Activated CD4-positive, alpha-beta T cell treated with anti-CD3 and anti-CD28 coated beads for 36 hours (primary cell): ENCODE data around the gene DMKN. TPM values are rescaled to one million over a fixed set of nuclear protein-coding genes. Genes with fewer than 3 reads are reported as not detected.
"Not testable (repeated sequence)": the region's sequence is repeated elsewhere in the genome, so short reads cannot be mapped to it uniquely, and the experiment has no call there.

Experiments
- ATAC-seq: fragments of 200-7000 bp; cut with Tn5 transposase; one replicate; pipeline ENCODE4 v1.10.0; 2021; ENCODE audit warnings: mild to moderate bottlenecking, moderate library complexity
- CTCF ChIA-PET: fragments of 350-600 bp; sonication (Branson Sonifier 250); formaldehyde crosslinking; loops from one replicate; lab custom pipeline; 2021; ENCODE audit warnings: antibody characterized with exemption; lab: Charles Lee
- POLR2A ChIA-PET: fragments of 350-600 bp; sonication (Branson Sonifier 250); formaldehyde crosslinking; loops from one replicate; lab custom pipeline; 2021; ENCODE audit warnings: antibody characterized with exemption, inconsistent platforms; lab: Charles Lee
- DNase-seq: peaks from one replicate; pipeline ENCODE4 v3.0.0-alpha.2; 2020
- H3K27ac Mint-ChIP-seq: one replicate; pipeline ENCODE4 v1.8.0; 2021; ENCODE audit warnings: mixed read lengths
- H3K27me3 Mint-ChIP-seq: one replicate; pipeline ENCODE4 v1.8.0; 2021; ENCODE audit warnings: mixed read lengths
- H3K36me3 Mint-ChIP-seq: one replicate; pipeline ENCODE4 v1.8.0; 2021; ENCODE audit warnings: low read depth, mixed read lengths
- H3K4me1 Mint-ChIP-seq: one replicate; pipeline ENCODE4 v1.8.0; 2021; ENCODE audit warnings: mixed read lengths
- H3K4me3 Mint-ChIP-seq: one replicate; pipeline ENCODE4 v1.8.0; 2021; ENCODE audit warnings: mild to moderate bottlenecking, moderate library complexity, mixed read lengths
- H3K9me3 Mint-ChIP-seq: one replicate; pipeline ENCODE4 v1.8.0; 2021; ENCODE audit warnings: low read depth, mixed read lengths
- intact Hi-C, 2 experiments: fragments of 100-400 bp; cut with DNase I in 1 of 2; cut with micrococcal nuclease in 1 of 2; formaldehyde crosslinking; loops; one replicate each; pipeline versions ENCODE4 v1.14.2 to v1.15.1; 2022 to 2024; cut with DNase I, micrococcal nuclease
- total RNA-seq, 2 experiments: library from RNA; stranded (reverse); gene quantifications; one replicate each; pipeline ENCODE4 v1.2.3, GENCODE V29; 2021

The DMKN gene
- total RNA-seq, 2 experiments from 2014 or later = 1.1 to 1.3 TPM

DNA sequence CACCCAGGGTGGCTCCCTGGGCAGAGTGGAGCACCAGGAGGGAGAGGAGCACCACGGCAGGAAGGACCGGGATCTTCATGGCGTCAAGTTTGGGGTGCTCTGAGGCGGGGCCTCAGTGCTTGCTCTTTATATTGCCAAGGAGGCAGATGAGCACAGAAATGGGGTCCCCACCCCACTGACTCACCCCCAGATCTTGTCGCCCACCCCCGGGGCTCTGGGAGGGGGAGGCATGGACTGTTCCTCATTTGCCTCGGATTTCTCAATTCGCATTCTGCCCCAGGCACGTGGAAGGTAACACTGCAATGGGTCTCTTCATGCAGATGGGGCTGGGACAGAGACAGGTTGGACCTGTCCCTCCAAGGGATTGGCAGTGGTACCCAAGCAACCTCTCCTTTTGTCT is 23.1 kb downstream of the DMKN start, which contains the start of gene KRTDAP:
Gene KRTDAP (minus strand): TSS at position 101 of the 400 bp plus-strand sequence. CDS start 22 bp downstream, at position 79.
- Mint-ChIP-seq H3K4me3 (no peak within 1 kb of the TSS), H3K9me3 (no peaks in the 10 kb centered on the region), H3K27ac (no peak within 1 kb of the TSS), H3K36me3 (no peaks in the 10 kb centered on the region), H3K4me1 (peaks cover 5% of the 10 kb centered on the region), H3K27me3 (peaks cover 6% of the 10 kb centered on the region)
- CTCF ChIA-PET = interaction anchor here (1.1 to 2.1 kb wide), 2 partner anchors 137 kb away, joined by 3 to 11 read pairs; no protein-coding TSS in a partner anchor
- ATAC-seq (no peak), DNase-seq (no peak)
- POLR2A ChIA-PET = no interaction called here
- intact Hi-C loops = no loop called here

DNA sequence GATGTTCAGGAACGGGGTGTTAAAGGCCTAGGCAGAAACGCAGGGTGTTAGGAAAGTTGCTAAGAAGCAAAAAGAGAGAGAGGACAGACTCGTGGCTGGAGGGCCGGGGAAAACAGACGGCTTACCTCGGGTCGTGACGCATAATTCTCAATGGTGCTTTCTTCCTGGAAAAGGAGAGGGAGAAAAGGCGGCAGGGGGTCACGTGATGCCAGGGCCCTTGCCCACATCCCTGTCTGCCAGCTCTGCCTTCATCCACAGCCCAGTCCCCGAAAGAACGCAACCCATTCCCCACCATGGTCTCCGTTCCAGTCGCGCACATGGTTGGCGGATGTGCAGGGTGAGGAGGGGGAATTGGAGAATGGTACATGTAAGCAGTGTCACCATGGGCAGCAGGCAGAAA is 24.8 kb downstream of the DMKN start:
- H3K27me3 Mint-ChIP-seq = peaks cover 4% of the 10 kb centered on the region
- H3K27ac Mint-ChIP-seq = no peak overlapping the region
- ATAC-seq = no peak
- DNase-seq = no peak
- no peak overlapping the region for H3K4me3 Mint-ChIP-seq
- intact Hi-C loops = no loop called here
- ChIA-PET CTCF (interaction anchor here (0.6 to 0.8 kb wide), 2 partner anchors 63 to 352 kb away, joined by 3 to 4 read pairs; no protein-coding TSS in a partner anchor), POLR2A (no interaction called here)
- H3K36me3 Mint-ChIP-seq = no peaks in the 10 kb centered on the region
- H3K4me1 Mint-ChIP-seq = peaks cover 9% of the 10 kb centered on the region
- no peaks in the 10 kb centered on the region for H3K9me3 Mint-ChIP-seq

DNA sequence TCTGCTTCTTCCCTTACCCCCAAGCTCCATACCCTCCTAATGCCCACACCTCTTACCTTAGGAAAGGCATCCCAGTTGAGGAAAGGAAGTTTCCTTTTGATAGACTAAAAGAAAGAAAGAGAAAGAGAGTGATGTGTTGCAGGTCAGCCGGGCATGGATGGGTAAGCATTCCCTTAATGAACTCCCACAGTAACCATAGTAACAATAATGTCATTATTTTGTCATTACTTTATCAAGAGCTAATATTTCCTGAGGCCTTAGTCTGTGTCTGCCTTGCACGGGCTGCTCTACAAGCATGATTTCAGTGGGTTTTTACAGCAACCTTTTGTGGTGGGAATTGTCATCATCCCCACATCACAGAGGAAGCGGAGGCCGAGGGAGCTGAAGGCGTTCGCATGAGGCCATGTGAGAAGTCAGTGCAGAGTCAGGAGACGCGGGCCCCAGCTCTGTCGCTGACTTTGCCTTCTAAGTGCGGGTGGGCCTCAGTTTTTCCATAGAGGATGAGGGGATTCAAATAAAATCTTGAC is 25.7 kb downstream of the DMKN start:
- no peaks in the 10 kb centered on the region for H3K36me3 Mint-ChIP-seq
- CTCF ChIA-PET = interaction anchor here (1.0 to 2.2 kb wide), 4 partner anchors 10 to 309 kb away, joined by 3 to 11 read pairs (median 5); no protein-coding TSS in a partner anchor
- DNase-seq (no peak), ATAC-seq (no peak)
- no peaks in the 10 kb centered on the region for H3K9me3 Mint-ChIP-seq
- intact Hi-C loops = no loop called here
- H3K4me3 Mint-ChIP-seq = no peak overlapping the region
- POLR2A ChIA-PET = no interaction called here
- H3K4me1 Mint-ChIP-seq = peaks cover 9% of the 10 kb centered on the region
- H3K27me3 Mint-ChIP-seq = peaks cover 4% of the 10 kb centered on the region
- no peak overlapping the region for H3K27ac Mint-ChIP-seq

DNA sequence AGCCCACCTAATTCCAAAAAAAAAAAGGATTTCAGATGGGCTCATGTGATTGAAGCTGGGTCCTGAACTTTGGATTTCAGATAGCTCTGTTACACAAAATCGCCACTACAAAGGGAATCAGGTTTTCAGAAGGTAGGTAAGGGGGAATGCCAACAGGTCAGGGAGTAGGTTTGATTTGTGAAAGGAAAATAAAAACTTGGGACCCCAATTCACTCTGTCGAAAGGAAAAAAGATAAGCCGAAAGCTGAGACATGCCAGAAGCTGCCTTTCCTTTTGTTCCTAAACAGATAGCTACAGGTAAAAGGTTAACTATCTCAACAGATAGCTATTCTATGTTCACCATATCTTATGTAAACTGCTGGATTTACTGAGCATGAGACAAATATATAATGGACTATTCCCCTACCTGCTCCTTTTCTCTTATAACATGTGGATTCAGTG is 27.2 kb downstream of the DMKN start:
- intact Hi-C loops = no loop called here
- H3K27me3 Mint-ChIP-seq = peaks cover 2% of the 10 kb centered on the region
- H3K27ac Mint-ChIP-seq = no peak overlapping the region
- POLR2A ChIA-PET = interaction anchor here (0.6 to 0.7 kb wide), 2 partner anchors 56 to 260 kb away, joined by 3 read pairs; no protein-coding TSS in a partner anchor
- peaks cover 9% of the 10 kb centered on the region for H3K4me1 Mint-ChIP-seq
- no peak for ATAC-seq
- no peak for DNase-seq
- CTCF ChIA-PET = interaction anchor here (0.7 to 2.2 kb wide), 8 partner anchors 9 to 134 kb away, joined by 3 to 11 read pairs (median 5); partner anchors contain the start of gene FFAR3
- no peak overlapping the region for H3K4me3 Mint-ChIP-seq
- H3K9me3 Mint-ChIP-seq = no peaks in the 10 kb centered on the region
- no peaks in the 10 kb centered on the region for H3K36me3 Mint-ChIP-seq

DNA sequence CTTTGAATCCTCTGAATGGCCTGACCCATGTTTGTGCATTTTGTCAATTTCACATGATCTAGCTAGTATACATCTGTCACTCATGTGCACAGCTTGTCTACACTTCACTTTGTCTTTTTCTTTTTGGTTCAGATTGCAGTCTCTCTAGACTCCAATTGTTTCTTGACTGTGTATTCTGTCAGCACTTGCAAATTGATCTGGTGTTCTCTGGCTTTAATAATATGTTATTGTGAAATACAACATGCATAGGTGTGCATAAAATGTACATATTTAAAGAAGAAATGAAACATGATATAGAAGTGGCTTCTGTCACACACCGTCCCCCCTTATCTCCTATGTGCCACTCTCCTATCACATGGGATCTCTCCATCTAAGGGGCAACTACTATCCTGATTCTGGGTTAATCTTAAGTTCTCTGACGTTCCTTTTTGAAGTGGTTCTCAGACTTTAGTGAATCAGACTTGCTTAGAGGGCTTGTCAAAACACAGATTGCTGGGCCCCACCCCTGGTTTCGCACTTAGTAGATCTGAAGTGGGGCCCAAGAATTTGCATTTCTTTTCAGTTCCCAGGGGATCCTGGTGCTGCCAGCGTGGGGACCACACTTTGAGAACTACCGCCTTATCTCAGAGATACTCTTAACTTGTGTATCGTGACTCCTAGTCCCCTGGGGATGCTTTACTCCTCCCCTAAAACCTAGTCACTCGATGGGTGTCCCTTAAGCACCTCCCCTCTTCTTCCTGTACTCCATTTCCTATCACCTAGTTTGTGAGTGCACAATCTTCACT is 29.0 kb downstream of the DMKN start:
- no peaks in the 10 kb centered on the region for H3K36me3 Mint-ChIP-seq
- H3K27me3 Mint-ChIP-seq = no peaks in the 10 kb centered on the region
- intact Hi-C loops = no loop called here
- H3K9me3 Mint-ChIP-seq = no peaks in the 10 kb centered on the region
- POLR2A ChIA-PET = no interaction called here
- no peak overlapping the region for H3K27ac Mint-ChIP-seq
- CTCF ChIA-PET = interaction anchor here (0.6 to 1.1 kb wide), 3 partner anchors 10 to 126 kb away, joined by 3 read pairs; partner anchors contain the start of gene FFAR3
- peaks cover 9% of the 10 kb centered on the region for H3K4me1 Mint-ChIP-seq
- peak; percentile 84 for ATAC-seq
- no peak overlapping the region for H3K4me3 Mint-ChIP-seq
- peak; percentile 53 for DNase-seq

DNA sequence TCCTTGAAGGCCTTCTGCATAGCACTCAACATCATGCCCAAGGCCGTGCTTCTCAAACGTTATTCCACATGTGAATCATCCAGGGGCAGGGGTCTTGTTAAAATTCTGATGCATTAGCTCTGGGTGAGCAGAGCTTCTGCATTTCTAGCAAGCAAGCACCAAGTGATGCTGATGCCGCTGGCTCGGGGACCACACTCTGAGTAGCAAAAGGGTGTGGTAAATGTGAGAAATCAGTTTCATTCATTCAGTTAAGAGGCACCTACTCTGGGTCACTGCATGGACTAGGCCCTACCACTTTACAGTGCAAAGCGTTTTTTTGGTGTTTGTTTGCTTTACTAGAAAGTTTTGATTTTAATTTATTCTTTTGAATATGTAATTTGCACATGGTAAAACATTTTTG is 30.4 kb downstream of the DMKN start:
- no peaks in the 10 kb centered on the region for H3K9me3 Mint-ChIP-seq
- H3K27ac Mint-ChIP-seq = no peak overlapping the region
- POLR2A ChIA-PET = no interaction called here
- DNase-seq = no peak
- no peaks in the 10 kb centered on the region for H3K27me3 Mint-ChIP-seq
- no peaks in the 10 kb centered on the region for H3K36me3 Mint-ChIP-seq
- intact Hi-C loops = no loop called here
- ATAC-seq = no peak
- CTCF ChIA-PET = no interaction called here
- H3K4me1 Mint-ChIP-seq = peaks cover 9% of the 10 kb centered on the region
- H3K4me3 Mint-ChIP-seq = no peak overlapping the region

DNA sequence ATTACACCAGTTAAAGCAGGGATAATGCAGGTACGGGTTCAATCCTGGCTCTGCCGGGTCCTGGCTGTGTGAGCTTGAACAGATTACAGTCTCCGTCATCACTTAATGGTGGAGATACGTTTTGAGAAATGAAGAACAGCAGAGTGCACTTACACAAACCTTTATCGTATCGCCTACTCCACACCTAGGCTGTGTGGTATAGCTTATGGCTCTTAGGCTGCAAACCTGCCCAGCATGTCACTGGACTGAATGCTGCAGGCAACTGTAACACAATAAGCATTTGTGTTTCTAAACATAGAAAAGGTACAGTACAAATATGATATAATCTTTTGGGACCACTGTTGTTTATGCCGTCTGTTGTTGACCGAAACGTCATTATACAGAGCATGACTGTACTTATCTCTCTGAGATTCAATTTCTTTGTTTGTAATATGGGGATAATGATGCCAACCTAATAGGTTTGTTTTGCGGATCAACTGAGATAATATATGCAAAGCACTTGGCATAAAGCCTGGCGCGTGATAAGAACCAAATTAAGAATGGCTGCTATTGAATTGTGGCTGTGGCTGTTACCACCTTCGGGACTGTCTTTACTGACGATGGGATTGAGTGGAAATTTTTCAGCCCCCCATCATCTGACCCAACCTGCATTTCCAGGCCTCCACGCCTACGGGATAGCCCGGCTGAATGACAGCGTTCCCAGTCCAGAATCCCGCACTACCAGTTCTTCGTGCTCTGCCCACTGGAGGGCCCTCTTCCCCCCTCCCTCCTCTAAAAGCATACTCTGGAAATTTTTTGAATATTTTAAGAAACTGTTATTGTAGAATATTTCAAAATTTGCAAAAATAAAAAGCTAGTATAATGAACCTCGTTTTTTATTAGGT is 34.4 kb downstream of the DMKN start:
- Mint-ChIP-seq H3K27ac (no peak overlapping the region), H3K4me1 (no peaks in the 10 kb centered on the region), H3K36me3 (no peaks in the 10 kb centered on the region), H3K27me3 (peaks cover 2% of the 10 kb centered on the region), H3K9me3 (no peaks in the 10 kb centered on the region), H3K4me3 (no peak overlapping the region)
- ChIA-PET POLR2A (no interaction called here), CTCF (interaction anchor here (1.4 to 1.8 kb wide), 4 partner anchors 16 to 126 kb away, joined by 3 to 7 read pairs (median 4); no protein-coding TSS in a partner anchor)
- intact Hi-C loops = no loop called here
- DNase-seq (no peak), ATAC-seq (no peak)

DNA sequence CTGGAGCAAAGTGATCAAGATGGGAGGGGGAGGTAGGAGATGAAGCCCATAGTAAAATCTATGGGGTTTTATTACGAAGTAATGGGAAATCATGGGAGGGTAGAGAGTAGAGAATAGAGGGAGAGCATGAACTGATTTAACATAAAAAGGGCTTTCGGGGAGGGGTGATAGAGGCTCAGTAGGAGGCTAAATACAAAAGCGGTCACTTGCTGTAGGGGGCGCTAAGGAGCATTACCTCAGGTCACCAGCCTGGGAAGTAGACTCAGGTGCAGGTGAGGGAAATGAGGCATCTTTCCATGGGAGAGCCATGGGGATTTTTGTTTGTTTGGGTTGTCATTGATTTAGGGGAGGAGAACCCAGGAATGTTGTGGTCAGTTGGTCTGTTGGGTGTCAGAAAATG is 37.3 kb downstream of the DMKN start:
- POLR2A ChIA-PET = no interaction called here
- H3K4me3 Mint-ChIP-seq = no peak overlapping the region
- peak; percentile 56 for DNase-seq
- no peaks in the 10 kb centered on the region for H3K4me1 Mint-ChIP-seq
- peak; percentile 36 for ATAC-seq
- CTCF ChIA-PET = no interaction called here
- intact Hi-C loops = no loop called here
- no peaks in the 10 kb centered on the region for H3K9me3 Mint-ChIP-seq
- no peaks in the 10 kb centered on the region for H3K36me3 Mint-ChIP-seq
- no peak overlapping the region for H3K27ac Mint-ChIP-seq
- peaks cover 2% of the 10 kb centered on the region for H3K27me3 Mint-ChIP-seq

DNA sequence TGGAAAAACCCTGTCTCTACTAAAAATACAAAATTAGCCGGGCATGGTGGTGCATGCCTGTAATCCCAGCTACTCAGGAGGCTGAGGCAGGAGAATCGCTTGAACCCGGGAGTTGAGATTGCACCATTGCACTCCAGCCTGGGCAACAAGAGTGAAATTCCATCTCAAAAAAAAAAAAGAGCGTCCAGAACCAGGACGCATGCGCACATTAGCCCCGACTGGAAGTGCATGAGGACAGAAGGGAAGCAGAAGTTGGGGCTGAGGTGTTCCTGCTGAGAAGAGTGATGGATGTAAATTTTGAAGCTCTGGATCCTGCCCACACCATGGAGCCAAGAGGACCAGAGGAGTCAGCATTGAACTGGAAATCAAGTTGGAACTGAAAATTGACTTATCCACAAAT is 38.9 kb downstream of the DMKN start:
- ATAC-seq, intact Hi-C loops, H3K36me3 Mint-ChIP-seq, H3K27me3 Mint-ChIP-seq, H3K4me3 Mint-ChIP-seq, H3K27ac Mint-ChIP-seq, DNase-seq, H3K4me1 Mint-ChIP-seq, POLR2A ChIA-PET, H3K9me3 Mint-ChIP-seq: not testable (repeated sequence)
- CTCF ChIA-PET = interaction anchor here (1.0 to 1.2 kb wide), 2 partner anchors 10 to 121 kb away, joined by 3 to 4 read pairs; no protein-coding TSS in a partner anchor

DNA sequence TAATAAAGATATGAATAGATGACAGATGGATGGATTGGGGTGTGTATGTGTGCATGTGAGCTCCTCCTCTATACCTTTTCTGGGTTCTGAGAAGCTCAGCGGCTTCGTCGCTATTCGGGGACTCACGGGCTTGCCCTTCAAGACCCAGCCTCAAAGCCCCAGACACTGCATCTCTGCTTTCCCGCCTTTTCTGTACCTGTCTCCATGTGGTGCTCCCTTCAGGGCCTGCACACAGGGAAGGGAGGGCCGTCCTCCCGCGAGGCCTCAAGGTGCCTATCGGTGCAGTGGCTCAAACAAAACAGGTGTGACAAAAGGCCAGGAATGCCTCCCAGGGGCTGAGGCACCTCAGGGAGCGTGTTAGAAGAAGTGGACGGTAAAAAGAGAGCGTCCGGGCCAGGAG is 39.3 kb downstream of the DMKN start:
- H3K9me3 Mint-ChIP-seq = no peaks in the 10 kb centered on the region
- peaks cover 2% of the 10 kb centered on the region for H3K27me3 Mint-ChIP-seq
- H3K4me3 Mint-ChIP-seq = no peak overlapping the region
- CTCF ChIA-PET = interaction anchor here (0.6 to 1.8 kb wide), 7 partner anchors 10 to 431 kb away, joined by 3 to 8 read pairs (median 3); partner anchors contain the start of gene FFAR1
- POLR2A ChIA-PET = no interaction called here
- H3K4me1 Mint-ChIP-seq = no peaks in the 10 kb centered on the region
- H3K27ac Mint-ChIP-seq = no peak overlapping the region
- ATAC-seq (no peak), DNase-seq (no peak)
- intact Hi-C loops = no loop called here
- no peaks in the 10 kb centered on the region for H3K36me3 Mint-ChIP-seq

DNA sequence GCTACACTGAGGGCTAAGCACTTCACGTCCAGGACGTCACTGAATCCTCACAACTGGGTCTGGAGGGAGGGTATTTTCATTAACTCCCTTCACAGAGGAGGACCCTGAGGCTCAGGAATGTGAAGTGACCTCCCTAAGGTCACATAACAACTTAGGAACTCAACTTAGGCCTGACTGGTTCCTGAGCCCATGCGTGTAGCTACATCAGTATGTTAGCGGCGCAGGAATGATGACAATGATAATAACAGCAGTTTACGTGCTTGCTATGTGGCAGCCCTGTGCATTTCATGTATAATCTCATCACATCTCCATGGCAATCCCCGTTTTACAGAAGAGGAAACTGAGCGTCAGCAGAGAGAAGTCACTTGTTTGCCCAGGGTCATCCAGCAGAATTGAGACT is 41.5 kb downstream of the DMKN start:
- H3K9me3 Mint-ChIP-seq = no peaks in the 10 kb centered on the region

More for the DNA sequence above, 41.5 kb downstream of the DMKN start:
- Mint-ChIP-seq H3K36me3 (no peaks in the 10 kb centered on the region), H3K27ac (no peak overlapping the region), H3K4me1 (peaks cover 3% of the 10 kb centered on the region), H3K27me3 (peaks cover 2% of the 10 kb centered on the region), H3K4me3 (no peak overlapping the region)
- intact Hi-C loops = no loop called here
- no peak for ATAC-seq
- ChIA-PET CTCF (interaction anchor here (0.6 kb wide), 2 partner anchors 23 to 214 kb away, joined by 3 to 4 read pairs; no protein-coding TSS in a partner anchor), POLR2A (no interaction called here)
- DNase-seq = no peak
